ENCODE measurements around the gene GALK2. TPM values are rescaled to one million over a fixed set of nuclear protein-coding genes. Genes with fewer than 3 reads are reported as not detected.

Gene GALK2
- total RNA-seq, 1 donor from 2014 or later = 37.7 TPM

- no peak for DNase-seq (ENCODE audit: low spot score)
These were observed 112.3 kb downstream of the GALK2 start for GRCh38 chr15:49282366-49282765.

DNA sequence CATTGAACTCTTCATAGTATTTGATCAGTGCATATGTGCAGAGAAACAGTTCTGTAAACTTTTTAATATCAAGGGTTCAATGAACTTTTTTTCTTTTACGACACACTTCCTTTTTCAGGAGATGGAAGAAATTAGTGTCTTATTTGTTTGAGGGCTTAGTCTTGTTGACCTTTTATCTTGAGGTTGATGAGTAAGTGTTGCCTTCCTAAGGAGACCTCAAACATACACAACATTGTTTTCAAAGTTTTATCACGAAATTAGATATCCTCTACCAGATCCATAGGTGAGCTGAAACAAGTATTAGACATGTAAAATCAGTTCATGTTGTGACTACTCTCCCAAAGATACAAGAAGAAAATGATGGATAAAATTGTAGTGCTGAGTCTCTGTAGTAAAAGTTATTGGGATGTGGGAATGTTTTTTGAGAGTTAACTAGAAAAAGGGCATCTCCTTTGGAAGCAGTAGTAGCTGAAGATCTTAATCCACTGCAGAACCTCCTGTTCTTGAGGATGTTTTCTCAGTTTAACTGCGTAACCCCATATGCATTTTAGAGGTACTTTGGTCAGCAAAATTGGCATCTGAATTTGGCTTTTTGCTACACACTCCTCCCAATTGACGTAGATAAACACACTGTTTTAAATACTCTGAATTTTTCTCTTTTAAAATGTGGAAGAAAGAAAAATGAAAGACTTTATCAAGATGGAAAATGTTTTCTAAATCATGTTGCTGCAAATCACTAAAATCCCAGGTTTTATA is 116.8 kb downstream of the GALK2 start:
- DNase-seq (ENCODE audit: low spot score) = no peak

DNA sequence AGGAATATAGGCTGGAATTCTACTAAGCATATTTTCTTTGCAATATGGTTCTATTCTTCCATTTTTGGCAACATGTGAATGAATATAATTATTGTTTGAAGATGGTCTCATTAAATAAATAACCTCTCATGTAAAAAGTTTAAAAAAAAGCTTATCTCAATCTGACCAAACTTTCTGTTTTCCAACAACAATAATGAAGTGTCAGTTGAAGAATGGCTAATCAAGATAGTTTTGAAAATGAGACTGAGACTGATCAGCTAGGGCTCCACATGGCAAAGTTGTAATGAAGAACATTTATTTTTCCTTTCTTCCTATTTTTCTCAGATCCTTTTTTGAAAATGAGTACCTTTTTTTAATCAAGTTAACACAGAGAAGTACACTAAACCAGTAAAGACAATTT is 117.4 kb downstream of the GALK2 start:
- DNase-seq (ENCODE audit: low spot score) = no peak

GRCh38 chr15:49288391-49288790 is 118.3 kb downstream of the GALK2 start:
- DNase-seq (ENCODE audit: low spot score) = no peak

DNA sequence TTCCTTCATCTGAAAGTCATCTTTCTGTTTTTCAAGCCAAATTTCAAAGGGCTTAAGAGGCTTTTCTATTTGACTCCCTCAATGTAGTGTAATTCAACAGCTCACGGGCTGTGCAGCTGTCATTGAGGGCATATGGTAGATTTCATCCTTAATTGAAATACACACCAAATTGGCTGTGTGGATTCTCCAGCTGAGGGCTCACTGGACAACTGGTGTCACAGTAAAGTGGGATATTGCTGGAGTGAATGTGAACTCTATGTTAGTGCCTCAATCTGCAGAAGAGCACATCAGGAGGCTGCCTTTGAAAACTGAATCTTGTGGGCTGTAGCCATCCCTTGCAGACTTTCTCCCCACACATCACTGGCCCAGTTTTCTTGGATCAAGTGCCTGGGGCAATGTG is 120.1 kb downstream of the GALK2 start:
- no peak for DNase-seq (ENCODE audit: low spot score)

DNA sequence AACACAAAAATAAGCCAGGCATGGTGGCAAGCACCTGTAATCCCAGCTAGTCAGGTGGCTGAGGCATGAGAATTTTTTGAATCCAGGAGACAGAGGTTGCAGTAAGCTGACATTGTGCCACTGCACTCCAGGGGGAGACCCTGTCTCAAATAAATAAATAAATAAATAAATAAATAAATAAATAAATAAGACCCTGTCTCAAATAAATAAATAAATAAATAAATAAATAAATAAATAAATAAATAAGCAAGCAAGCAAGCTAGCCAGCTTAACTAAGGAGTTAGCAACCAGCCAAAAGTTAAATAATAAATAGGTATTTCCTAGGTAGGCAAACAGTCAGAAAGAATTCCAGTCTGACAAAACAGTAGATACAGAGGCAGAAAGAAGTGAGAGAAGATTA is 123.9 kb downstream of the GALK2 start:
- DNase-seq (ENCODE audit: low spot score) = no peak

DNA sequence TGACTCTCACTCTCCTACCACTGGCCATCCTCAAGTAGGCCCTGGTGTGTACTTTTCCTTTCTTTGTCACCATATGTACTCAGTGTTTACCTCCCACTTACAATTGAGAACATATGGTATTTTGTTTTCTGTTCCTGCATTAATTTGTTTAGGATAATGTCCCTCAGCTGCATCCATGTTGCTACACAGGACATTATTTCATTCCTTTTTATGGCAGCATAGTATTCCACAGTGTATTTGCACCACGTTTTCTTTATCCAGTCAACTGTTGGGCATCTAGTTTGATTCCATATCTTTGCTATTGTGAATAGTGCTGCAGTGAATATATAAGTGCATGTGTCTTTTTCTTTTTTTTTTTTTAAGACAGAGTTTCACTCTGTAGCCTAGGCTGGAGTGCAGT is 126.2 kb downstream of the GALK2 start:
- DNase-seq (ENCODE audit: low spot score) = no peak

DNA sequence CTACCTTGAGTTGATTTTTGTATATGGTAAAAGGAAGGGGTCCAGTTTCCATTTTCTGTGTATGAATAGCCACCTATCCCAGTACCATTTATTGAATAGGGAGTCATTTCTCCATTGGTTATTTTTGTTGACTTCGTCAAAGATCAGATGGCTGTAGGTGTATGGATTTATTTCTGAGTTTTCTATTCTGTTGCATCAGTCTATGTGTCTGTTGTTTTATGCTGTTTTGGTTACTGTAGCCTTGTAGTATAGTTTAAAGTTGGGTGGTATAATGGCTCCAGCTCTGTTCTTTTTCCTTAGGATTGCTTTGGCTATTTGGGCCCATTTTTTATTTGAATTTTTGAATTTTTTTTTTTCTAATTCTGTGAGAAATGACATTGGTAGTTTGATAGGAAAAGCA is 127.5 kb downstream of the GALK2 start:
- no peak for DNase-seq (ENCODE audit: low spot score)

- no peak for DNase-seq (ENCODE audit: low spot score)
These were observed 130.8 kb downstream of the GALK2 start for GRCh38 chr15:49300856-49301255.

- DNase-seq (ENCODE audit: low spot score) = no peak
These were observed 131.5 kb downstream of the GALK2 start for GRCh38 chr15:49301562-49301961.

DNA sequence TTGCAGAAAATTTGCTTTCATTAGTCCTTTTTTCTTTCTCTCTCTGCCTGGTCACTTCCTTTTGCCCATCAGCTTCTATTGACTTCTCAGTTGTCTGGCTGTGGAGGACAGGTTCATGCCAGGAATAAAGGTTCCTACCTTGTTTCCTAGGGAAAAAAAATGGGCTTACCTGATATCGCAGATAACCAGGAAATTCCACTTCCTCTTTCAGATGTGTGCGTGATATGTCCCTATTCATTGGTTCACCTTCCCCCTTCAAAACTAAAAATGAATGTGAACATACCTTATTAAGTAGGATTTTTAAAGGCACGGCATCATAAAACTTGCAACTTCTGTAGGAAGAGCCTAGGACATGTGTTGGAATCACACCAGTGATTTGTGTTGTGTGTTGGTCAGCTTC is 133.0 kb downstream of the GALK2 start:
- no peak for DNase-seq (ENCODE audit: low spot score)

DNA sequence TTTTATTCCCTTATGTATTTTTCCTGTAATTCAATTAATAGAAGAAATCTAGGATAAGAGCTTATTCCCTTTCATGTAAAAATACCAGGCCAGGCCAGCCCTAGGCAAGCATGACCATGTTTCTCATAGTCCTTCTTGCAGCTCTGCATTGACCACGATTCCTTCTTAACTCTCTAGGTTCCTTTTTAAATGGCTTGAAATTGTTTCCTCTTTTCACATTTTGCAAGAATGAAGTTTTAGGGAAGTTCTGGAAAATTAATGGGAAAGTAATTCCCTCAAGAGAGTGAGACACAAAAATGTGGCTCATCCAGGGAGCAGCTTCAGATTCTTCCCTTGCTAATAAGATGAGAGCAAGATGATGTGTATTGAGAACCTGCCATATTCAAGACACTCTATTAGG is 136.5 kb downstream of the GALK2 start:
- DNase-seq (ENCODE audit: low spot score) = no peak

- no peak for DNase-seq (ENCODE audit: low spot score)
These were observed 138.6 kb downstream of the GALK2 start for GRCh38 chr15:49308686-49309085.

- no peak for DNase-seq (ENCODE audit: low spot score)
These were observed 139.8 kb downstream of the GALK2 start for GRCh38 chr15:49309889-49310288.

- no peak for DNase-seq (ENCODE audit: low spot score)
These were observed 143.6 kb downstream of the GALK2 start for GRCh38 chr15:49313650-49314049.

DNA sequence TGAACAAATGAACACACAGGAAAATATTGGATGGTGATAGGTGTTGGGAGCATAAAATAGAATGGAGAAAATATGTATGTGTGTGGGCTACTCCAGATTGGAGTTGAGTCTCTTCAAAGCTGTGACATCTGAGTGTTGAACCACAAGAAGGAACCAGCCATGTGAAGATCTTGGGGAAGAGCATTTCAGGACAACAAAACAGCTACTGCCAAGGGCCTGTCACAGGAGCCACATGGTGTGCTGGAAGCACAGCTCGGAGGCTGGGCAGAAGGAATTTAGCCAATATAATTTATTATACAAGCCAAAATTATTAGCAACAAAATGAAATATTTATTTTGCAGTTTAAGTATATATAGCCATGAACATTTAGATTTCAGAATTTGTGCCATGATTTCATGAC is 144.7 kb downstream of the GALK2 start:
- DNase-seq (ENCODE audit: low spot score) = no peak

DNA sequence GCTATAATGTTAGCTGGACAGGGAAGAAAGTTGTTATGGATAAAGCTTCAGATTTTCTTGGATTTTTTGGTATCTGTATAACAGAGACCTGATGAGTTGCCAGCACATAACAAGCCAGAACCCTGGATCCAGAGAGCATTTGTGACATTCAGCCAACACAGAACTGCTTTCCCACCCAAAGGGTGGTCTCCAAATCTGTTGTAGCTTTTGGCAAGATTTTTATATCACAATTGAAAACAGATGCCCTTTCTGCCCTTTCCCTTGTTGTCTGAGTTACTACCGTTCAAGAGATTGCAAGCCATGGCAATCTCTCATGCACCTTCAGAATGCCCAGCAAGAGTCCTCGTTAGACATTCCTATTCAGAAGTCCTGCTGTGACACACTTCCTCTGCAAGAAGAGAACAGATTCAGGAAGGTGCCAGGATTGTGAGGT is 145.4 kb downstream of the GALK2 start:
- DNase-seq (ENCODE audit: low spot score) = no peak

DNA sequence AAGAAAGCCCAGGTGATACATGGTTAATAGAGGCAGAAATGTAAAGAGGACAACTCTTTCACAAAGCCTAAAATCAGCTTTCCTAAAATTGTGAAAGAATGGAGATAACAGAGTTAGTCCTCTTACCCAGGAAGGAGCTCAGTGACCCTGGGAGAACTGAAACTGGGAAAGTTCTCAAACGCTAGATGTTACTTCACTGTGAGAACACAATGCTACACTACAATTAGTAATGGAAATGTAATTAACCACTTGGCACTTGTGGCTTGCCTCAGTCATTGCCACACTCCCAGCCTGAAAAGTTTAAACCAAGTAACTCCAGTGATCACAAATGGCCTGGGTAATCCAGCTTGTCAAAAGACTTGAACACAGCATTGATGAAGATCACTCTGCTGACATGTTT is 150.3 kb downstream of the GALK2 start:
- DNase-seq (ENCODE audit: low spot score) = no peak

DNA sequence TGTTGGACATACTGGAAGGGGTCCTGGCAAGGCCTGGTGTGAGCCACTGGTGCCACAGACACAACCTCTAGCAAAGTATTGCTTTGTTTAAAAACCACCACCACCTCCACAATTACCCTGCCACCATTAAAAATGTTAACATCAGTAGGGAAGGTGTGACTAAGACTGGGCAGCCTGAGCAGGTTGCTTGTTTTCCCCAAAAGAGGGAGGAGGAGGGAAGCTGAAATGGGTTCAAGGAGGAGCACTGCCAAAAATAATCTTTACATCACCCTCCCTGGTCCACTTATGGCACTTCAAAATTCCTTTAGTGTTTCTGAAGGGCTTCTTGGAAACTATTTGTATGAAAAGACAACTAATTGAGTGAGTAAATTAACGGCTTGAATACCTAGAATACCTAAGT is 153.2 kb downstream of the GALK2 start:
- DNase-seq (ENCODE audit: low spot score) = no peak

DNA sequence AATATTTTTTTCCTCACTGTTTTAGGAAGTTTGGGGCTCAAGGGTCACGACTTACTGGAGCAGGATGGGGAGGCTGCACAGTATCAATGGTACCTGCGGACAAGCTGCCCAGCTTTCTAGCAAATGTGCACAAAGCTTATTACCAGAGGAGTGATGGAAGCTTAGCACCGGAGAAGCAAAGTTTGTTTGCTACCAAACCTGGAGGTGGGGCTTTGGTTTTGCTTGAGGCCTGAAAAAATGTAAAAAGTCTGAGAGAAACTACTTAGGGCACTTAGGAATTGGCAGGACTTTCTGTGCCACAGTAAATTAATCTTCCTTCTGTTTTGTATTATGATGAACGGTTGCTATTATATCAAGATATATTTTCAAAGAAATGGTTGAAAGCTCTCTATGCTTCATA is 157.9 kb downstream of the GALK2 start:
- no peak for DNase-seq (ENCODE audit: low spot score)

- no peak for DNase-seq (ENCODE audit: low spot score)
These were observed 158.9 kb downstream of the GALK2 start for GRCh38 chr15:49328941-49329340.

DNA sequence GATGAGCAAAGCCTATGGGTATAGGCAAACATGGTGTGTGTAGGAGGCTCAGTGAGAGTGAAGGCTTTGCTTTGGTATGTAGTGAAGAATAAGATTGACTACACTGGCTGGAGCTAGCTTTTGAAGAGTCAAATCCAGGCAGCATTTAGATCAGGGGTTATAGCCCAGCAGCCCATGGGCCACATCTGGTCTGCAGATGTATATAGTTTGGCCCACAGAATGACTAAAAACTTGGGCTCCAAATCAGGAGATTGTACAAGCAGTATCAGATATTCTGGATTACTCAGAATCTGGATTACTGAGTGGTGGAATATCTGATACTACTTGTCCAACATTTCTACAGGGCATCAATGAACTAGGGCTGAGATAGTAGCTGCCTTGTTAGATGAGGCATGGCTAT is 160.1 kb downstream of the GALK2 start:
- no peak for DNase-seq (ENCODE audit: low spot score)

DNA sequence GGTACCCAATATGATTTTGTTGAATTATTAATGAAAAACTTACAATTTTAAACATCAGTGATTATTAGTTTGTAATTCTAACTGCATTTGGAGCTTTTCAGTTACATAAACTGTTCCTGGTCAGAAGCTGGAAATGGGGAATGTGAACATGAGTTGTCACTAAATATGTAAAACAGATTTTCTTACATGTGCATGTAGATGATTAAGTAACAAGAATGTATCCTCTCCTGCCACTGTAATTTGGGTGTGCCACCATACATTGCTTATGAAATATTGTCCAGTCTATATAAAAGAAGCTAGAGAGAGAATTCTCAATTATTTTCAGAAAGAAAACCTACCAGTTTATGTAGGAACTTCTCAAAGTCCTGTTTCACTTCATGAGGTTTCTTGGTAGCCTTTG is 161.4 kb downstream of the GALK2 start:
- no peak for DNase-seq (ENCODE audit: low spot score)

DNA sequence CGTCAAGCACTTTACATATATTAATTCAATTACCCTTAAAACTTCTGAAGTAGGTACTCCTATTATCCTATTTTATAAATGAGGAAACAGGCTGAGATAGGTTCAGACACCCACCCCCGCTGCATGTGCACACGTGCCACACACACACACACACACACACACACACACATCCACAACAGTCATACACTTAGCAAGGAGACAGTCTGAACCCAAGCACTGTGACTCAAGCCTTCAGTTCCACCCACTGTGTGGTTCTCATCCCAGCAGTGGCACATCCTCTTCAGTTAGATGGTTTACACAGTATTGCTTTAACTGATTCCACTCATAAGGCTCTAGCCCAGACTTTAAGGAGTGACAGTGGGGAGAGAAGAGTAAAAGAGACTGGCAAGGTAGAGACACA is 161.9 kb downstream of the GALK2 start:
- no peak for DNase-seq (ENCODE audit: low spot score)

Measured in ureter (tissue), 1 donor.